GM19238 (cell line): Measurements from ENCODE around the gene SF3B1.
"Not testable (repeated sequence)": the region's sequence is repeated elsewhere in the genome, so short reads cannot be mapped to it uniquely, and the experiment has no call there.

ENCODE experiments used
- DNase-seq: peaks from one replicate; pipeline ENCODE4 v3.0.0; 2011; ENCODE audit warnings: low spot score; ENCODE audit not compliant: insufficient read length

The SF3B1 gene, protein sequence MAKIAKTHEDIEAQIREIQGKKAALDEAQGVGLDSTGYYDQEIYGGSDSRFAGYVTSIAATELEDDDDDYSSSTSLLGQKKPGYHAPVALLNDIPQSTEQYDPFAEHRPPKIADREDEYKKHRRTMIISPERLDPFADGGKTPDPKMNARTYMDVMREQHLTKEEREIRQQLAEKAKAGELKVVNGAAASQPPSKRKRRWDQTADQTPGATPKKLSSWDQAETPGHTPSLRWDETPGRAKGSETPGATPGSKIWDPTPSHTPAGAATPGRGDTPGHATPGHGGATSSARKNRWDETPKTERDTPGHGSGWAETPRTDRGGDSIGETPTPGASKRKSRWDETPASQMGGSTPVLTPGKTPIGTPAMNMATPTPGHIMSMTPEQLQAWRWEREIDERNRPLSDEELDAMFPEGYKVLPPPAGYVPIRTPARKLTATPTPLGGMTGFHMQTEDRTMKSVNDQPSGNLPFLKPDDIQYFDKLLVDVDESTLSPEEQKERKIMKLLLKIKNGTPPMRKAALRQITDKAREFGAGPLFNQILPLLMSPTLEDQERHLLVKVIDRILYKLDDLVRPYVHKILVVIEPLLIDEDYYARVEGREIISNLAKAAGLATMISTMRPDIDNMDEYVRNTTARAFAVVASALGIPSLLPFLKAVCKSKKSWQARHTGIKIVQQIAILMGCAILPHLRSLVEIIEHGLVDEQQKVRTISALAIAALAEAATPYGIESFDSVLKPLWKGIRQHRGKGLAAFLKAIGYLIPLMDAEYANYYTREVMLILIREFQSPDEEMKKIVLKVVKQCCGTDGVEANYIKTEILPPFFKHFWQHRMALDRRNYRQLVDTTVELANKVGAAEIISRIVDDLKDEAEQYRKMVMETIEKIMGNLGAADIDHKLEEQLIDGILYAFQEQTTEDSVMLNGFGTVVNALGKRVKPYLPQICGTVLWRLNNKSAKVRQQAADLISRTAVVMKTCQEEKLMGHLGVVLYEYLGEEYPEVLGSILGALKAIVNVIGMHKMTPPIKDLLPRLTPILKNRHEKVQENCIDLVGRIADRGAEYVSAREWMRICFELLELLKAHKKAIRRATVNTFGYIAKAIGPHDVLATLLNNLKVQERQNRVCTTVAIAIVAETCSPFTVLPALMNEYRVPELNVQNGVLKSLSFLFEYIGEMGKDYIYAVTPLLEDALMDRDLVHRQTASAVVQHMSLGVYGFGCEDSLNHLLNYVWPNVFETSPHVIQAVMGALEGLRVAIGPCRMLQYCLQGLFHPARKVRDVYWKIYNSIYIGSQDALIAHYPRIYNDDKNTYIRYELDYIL

DNA sequence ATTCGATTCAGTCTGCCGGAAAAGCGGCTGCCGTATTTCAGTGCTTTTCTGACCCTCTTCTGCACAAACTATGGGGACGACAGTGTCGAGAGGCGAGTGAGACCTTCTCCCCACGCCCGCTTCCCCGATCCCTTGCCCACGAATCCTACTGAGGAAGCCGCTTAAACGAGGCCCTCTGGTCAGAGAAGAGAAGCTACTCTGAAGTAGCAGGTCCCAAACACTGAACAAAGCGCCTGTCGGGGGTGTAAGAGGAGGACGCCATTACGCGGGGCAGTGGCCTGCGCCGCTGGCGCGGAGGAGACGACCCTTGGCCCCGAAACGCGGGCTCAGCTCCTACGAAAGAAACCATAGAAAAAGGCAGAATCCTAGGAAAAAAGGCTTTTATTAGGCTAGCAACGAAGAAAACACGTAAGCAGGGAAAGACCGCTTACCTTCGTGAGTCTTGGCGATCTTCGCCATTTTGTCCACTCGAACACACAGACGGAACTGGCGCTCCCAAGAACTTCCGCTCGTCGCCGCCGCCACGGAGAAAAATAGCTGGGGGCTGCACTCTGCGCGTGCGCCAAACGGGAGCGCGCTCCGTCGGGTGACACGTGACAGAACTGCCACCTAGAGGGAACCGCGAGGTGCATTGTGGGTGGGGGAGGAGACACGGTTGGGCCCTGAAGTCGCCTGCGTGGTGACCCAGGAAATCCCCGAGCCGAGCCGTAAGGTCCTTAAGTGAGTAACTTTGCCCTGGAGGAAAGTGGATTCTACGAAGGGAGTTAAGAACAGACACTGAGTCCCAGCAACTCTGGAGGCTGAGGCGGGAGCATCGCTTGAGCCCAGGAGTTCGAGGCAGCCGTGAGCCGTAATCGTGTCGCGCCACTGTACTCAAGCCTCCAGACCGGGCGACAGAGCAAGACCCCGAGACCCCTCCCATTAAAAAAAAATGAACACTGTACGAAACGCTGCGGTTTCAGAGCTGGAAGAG lies at the start of gene SF3B1:
SF3B1 (minus strand) TSS at position 488 of the 973 bp plus-strand sequence; CDS start at position 459, 29 bp downstream.
- DNase-seq, result peak; percentile 87

DNA sequence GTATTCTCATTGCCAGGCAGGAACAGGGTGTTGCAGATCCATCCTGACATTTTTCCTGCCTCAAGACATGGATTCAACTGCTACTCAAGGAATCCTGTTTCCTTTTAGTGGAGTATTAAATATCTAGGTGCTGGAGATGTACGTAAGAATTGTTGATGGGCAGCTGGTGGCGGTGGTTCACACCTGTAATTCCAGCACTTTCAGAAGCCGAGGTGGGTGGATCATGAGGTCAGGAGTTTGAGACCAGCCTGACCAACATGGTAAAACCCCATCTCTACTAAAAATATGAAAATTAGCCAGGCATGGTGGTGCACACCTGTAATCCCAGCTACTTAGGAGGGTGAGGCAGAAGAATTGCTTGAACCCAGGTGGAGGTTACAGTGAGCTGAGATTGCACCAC lies 49.4 kb upstream of the SF3B1 start:
- not testable (repeated sequence) for DNase-seq

DNA sequence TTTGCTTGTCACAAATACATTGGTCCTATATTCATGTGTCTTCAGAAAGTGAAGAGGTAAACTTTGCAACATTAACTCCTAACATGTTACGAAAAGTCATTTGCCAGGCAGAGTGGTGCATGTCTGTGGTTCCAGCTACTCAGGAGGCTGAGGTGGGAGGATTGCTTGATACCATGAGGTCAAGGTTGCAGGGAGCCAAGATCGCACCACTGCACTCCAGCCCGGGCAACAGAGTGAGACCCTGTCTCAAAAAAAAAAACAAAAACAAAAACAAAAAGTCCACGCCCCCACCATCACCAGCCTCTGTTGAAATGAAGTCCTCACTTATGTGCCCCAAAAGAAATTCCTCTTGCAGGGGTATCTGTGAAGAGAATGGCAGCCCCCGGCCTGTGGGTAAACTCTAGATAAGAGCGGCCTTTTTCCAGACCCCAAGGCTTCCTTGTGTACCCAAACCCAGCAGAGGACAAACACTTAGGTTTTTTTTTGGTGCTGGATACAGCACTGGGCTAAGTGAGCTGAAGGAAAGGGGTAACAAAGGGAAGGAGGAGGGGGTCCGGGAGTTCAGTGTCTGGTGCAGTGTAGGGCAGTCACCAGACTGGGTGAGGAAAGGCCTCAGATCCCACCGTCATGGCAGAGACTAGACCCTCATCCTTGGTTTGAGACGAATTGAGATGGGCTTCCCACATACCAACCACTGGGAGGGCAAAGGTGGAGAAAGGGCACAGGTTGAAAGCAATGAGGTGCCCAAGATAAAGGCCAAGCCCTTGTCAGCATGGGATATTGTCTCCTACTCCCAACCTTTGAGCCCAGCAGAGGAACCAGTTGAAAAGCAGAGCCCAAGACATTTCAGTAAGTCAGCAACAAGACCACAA lies 45.6 kb upstream of the SF3B1 start:
- DNase-seq, result no peak

DNA sequence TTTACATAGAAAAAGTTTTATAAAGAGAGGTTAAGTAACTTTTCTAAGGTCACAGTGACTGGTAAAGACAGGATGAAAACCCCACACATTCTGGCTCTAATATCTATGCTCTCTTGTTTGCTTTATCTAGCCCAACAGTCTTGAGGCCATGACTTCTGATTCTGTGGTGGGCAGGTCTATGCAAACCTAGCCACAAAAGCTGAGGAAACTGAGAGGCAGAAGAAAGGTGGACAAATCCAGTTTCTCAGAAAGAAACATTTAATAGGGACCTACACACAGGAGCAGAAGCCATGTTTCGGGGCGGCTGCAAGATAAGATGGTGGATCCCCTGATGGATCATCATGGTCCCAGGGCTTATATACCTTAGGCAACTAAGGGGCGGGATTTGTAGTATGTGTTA lies 43.0 kb upstream of the SF3B1 start:
- DNase-seq, result no peak

DNA sequence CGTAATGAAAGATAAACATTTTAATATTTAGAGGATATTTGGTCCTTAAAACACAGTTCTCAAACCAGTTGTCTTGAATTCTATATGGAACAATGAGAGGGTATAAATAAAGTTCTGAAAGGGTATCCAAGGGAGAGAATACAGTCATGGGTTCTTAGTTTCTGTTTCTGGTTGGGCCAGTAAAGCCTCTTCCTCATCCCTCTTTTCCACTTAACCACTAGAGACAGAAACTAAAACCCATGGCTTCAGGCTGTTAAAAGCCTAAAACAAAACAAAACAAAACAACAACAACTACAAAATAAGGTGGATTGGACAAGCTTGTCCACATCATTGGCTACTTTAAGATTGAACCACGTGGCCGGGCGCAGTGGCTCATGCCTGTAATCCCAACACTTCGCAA lies 37.3 kb upstream of the SF3B1 start:
- DNase-seq, result no peak

DNA sequence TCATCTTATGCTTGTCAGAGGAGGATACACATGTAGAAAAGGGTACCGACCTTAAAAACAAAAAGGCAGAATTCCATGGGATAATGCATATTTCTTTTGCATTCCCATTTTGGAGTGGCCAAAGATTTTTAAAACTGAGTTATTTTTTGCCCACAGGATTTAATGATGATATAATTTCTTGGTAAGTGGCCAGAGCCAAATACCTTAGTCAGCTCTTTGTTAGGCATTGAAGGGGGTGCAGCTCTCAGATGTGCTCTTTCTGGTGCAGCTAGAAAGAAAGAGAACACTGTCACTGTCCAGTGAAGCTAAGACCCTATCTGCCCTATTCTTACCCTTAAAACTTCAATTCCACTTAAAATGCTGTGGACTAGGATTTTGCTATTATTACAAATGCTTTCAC lies 29.3 kb upstream of the SF3B1 start:
- no peak for DNase-seq

DNA sequence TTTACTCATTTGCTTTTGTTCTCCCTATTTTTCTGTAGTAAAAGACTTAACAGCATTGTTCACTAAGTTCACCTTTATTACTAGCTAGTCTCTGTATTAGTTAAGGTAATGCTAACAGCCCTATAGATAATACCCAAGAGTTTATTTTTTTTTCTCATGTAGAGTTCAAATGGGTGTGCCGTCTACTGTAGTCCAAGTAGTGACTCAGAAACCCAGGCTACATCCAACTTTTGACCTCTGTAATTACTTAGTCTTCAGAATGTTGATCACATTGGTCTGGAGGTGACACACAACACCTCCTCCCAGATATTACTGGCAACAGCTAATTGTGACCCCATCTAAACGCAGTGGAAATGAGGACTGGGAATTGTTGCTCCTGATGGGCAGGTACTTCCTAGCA lies 26.2 kb upstream of the SF3B1 start:
- no peak for DNase-seq

DNA sequence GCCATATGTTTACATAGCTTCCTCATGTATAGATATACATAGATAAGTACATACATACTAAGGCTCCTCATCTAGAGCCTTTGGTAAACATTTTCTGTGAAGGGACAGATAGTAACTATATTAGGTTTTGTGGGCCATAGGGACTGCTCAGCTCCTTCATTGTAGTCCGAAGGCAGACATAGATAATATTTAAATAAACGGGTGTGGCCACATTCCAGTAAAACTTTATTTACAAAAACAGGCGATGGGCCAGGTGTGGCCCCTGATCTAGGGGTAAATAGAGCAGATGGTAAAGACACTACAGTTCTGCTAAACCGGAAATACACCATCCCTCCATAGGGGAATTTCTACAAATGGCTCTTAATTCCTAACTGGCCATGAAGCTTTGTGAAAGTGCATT lies 25.8 kb upstream of the SF3B1 start:
- DNase-seq, result no peak

DNA sequence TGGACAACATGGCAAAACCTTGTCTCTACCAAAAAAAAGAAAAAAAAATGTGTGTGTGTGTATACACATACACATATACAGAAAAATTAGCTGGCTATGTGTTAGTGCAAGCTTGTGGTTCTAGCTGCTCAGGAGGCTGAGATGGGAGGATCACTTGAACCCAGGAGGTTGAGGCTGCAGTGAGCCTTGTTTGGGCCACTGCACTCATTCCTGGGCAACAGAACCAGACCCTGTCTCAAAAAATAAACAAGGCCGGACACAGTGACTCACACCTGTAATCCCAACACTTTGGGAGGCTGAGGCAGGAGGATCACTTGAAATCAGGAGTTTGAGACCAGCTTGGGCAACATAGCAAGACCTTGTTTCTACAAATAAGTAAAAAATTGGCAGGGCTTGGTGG lies 20.6 kb upstream of the SF3B1 start:
- no peak for DNase-seq

DNA sequence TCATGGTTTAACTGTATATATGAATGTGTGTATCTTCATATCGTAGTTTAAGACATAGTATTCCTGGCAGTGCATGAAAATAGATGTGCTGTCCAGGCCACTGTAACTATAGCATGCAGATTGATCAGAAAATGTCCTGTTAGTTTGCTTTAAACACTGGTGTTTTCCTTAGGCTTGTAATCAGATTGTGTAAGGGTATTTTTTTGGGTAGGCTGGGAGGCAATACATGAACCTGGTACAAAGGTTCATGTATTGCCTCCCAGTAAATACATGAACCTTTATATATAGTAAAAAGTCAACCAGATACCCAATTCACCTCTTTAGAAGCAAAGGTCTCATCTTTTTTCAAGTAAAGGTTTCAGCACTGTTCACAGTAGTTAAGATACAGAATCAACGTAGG lies 20.1 kb upstream of the SF3B1 start:
- DNase-seq, result no peak

DNA sequence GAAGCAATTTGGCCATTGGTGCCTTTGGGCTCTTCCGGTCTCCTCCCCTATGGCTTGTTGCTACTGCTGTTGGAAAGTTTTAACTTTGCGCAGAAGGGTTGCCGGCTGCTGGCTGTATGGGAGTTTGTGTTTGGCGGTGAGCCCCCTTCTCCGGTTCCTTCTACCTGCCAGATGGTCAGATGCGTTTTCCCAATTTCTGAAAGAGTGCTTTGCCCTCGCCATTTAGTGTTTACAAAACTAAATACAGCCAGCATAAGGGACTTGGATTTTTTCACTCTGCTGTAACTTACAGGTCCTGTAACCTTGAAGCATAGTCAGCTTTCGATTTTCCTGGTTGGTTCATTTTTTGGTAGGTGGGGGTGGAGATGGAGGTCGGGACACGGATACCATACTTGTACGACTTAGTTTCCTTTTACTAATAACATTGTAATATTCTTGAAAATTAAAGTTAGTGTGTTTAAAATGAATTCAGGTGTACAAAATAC lies 19.1 kb upstream of the SF3B1 start:
- no peak for DNase-seq

DNA sequence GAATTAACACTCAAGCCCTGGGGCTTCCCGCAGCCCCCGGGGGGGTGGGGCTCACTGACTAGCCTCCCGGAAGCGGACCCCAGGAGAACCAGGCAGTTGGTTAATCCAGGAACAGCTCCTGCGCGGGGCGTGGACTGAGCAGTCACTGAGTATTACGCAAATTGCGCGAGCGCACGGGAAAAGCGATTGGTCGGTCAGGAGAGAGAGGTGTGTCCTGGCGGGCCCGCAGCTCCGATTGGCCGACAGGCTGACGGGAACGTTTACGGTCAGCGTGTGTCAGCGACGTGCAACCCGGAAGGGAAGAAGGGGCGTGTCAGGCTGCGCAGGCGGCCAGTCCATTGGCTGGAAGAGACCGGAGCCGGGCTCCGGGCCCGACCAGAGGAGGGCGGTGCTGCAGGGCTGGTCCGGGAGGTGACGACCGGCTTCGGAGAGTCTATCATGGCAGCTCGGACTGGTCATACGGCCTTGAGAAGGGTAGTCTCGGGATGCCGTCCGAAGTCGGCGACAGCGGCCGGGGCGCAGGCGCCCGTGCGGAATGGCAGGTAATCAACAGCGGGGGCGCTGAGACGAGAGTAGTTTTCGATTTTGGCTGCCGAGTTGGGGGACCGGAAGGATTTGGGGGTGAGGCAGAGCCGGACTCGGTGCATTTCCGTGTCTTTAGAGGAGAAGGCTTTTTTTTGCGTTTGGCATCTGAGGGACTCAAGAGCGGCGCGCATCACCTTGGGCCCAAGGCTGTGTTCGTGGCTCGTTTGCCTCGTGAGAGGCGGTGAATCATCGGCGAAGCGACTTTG lies 18.5 kb upstream of the SF3B1 start, which contains the start of gene COQ10B:
COQ10B (plus strand) TSS at position 430 of the 791 bp plus-strand sequence; CDS start at position 439, 9 bp downstream.
- DNase-seq, result peak; percentile 94

DNA sequence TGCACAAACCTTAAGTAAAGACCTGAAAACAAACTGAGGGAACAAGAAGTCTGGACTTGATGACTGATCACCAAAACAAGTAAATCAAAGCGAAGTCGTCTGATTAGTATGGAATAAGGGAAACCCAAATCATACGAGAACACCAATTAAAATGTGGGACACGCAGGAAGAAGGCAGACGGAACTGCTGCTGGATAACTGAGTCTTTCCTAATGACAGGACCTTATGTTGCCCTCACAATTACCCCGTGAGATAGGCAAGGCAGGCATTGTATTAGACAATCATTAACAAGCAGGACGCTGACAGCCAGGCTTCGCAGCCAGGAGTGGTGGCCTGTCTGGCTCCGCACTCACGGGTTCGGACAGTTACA lies 17.9 kb upstream of the SF3B1 start:
- no peak for DNase-seq

DNA sequence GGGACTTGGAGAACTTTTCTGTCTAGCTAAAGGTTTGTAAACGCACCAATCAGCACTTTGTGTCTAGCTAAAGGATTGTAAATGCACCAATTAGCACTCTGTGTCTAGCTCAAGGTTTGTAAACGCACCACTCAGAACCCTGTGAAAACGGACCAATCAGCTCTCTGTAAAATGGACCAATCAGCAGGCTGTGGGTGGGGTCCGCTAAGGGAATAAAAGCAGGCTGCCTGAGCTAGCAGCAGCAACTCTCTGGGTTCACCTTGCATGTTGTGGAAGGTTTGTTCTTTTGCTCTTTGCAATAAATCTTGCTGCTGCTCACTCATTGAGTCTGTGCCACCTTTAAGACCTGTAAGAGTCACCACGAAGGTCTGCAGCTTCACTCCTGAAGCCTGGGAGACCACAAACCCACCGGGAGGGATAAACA lies 16.1 kb upstream of the SF3B1 start:
- not testable (repeated sequence) for DNase-seq

DNA sequence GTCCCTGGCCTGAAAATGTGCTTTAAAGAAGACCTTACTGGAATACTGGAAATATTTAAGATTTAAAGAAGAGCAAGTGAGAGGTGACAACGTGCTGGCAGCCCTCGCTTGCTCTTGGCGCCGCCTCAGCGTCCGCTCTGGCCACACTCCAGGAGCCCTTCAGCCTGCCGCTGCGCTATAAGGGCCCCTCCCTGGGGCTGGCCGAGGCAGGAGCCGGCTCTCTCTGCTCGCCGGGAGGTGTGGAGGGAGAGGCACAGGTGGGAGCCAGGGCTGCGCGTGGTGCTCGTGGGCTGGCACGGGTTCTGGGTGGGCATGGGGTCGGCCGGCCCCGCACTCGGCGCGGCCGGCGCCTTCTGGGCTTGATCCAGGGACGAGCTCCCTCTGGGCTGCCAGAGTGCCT lies 15.6 kb upstream of the SF3B1 start:
- DNase-seq, result no peak

DNA sequence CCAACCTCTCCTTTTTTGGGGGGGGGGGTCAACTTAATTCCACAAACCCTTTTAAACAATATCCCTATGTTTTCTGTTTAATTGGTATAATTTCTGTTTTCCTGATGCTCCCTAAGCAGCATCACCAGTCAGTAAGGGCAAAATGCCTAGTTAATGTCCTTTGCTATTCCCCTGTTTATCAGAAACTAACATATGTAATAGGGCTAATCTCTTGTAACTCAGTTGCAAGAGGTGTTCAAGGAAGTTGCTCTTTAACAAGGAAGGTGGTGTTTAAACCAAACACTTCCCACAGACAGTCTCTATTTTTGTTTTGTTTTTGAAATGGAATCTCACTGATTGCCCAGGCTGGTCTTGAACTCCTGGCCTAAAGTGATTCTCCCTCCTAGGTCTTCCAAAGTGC lies 12.0 kb upstream of the SF3B1 start:
- DNase-seq, result no peak

DNA sequence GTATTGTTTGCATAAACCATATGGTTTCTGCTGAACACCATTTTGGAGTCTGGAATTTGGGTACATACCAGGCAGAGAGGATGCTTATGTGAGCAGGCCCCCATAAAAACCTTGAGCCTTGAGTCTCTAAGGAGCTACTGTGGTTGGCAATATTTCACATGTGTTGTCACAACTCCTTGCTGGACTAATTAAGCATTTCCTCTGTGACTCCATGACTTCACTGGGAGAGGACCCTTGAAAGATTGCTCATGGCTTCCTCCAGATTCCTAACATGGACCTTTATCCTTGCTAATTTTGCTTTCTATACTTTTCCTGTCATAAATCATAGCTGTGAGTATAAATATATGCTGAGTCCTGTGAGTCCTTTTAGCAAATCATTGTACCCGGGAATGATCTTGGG lies 10.9 kb upstream of the SF3B1 start:
- DNase-seq, result no peak

DNA sequence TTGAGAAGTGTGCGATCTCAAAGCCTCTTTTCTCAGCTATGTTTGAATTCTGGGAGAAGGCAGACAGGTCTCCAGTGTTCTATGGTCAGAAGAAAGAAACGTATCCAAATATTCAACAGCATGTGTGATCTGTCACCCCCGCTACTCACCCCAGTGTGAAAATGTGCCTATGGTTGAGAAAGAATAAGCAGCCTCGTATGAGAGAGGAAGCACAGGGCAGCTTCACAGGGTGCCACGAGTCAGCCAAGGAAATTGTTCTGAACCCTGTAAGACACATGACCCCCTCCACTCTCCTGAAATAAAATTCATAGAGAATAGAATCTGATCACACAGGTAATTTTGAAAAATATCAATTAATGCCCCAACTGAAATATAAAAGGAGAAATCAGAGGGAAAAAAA lies 8.0 kb upstream of the SF3B1 start:
- DNase-seq, result no peak
